Nephron progenitor cell (in vitro differentiated cells): ENCODE results near the gene SCN2B.

Experiments
- DNase-seq: peaks from one replicate; pipeline ENCODE4 v3.0.0; 2021
- H3K27ac Mint-ChIP-seq: 2 replicates; pipeline ENCODE4 v1.8.0; 2021; ENCODE audit warnings: mild to moderate bottlenecking, moderate library complexity, mixed read lengths
- H3K27me3 Mint-ChIP-seq: 2 replicates; pipeline ENCODE4 v1.8.0; 2021; ENCODE audit warnings: mild to moderate bottlenecking, low read depth, mixed read lengths; ENCODE audit not compliant: poor library complexity
- H3K36me3 Mint-ChIP-seq: 2 replicates; pipeline ENCODE4 v1.8.0; 2021; ENCODE audit warnings: low read depth, mixed read lengths
- H3K4me1 Mint-ChIP-seq: 2 replicates; pipeline ENCODE4 v1.8.0; 2021; ENCODE audit warnings: mixed read lengths
- H3K4me3 Mint-ChIP-seq: 2 replicates; pipeline ENCODE4 v1.8.0; 2021; ENCODE audit warnings: mild to moderate bottlenecking, moderate library complexity, mixed read lengths
- H3K9me3 Mint-ChIP-seq: 2 replicates; pipeline ENCODE4 v1.8.0; 2021; ENCODE audit warnings: mild to moderate bottlenecking, moderate library complexity, mixed read lengths
- TF ChIP-seq, protein P1 (sequence below): fragments of 200-600 bp; sonication (generic); IDR thresholded peaks from 2 replicates; pipeline ENCODE4 v1.5.0; 2021; ENCODE audit warnings: antibody characterized with exemption

SCN2B gene

GRCh38 chr11:118112711-118113430 lies 63.6 kb downstream of the SCN2B start:
- peaks cover 21% of the 10 kb centered on the region for H3K4me1 Mint-ChIP-seq
- DNase-seq, result no peak
- H3K27me3 Mint-ChIP-seq, result peaks cover 25% of the 10 kb centered on the region

More at GRCh38 chr11:118112711-118113430, 63.6 kb downstream of the SCN2B start:
- TF ChIP-seq, protein P1, sequence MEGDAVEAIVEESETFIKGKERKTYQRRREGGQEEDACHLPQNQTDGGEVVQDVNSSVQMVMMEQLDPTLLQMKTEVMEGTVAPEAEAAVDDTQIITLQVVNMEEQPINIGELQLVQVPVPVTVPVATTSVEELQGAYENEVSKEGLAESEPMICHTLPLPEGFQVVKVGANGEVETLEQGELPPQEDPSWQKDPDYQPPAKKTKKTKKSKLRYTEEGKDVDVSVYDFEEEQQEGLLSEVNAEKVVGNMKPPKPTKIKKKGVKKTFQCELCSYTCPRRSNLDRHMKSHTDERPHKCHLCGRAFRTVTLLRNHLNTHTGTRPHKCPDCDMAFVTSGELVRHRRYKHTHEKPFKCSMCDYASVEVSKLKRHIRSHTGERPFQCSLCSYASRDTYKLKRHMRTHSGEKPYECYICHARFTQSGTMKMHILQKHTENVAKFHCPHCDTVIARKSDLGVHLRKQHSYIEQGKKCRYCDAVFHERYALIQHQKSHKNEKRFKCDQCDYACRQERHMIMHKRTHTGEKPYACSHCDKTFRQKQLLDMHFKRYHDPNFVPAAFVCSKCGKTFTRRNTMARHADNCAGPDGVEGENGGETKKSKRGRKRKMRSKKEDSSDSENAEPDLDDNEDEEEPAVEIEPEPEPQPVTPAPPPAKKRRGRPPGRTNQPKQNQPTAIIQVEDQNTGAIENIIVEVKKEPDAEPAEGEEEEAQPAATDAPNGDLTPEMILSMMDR, result no peak
- Mint-ChIP-seq H3K27ac (no peak overlapping the region), H3K9me3 (peaks cover 4% of the 10 kb centered on the region), H3K4me3 (no peak overlapping the region), H3K36me3 (no peaks in the 10 kb centered on the region)
